Lung (tissue), 12 donors: ENCODE measurements around the gene MGAT3. TPM values are rescaled to one million over a fixed set of nuclear protein-coding genes. Genes with fewer than 3 reads are reported as not detected.

ENCODE experiments used
- ATAC-seq: fragments of 200-7000 bp; cut with Tn5 transposase; one replicate; pipeline ENCODE4 v1.9.1; 2020; ENCODE audit warnings: moderate number of reproducible peaks; ENCODE audit not compliant: insufficient read depth, low FRiP score
- DNase-seq, 3 donors: peaks; one replicate each; pipeline ENCODE4 v3.0.0-alpha.2; 2013 to 2017
- H3K27ac ChIP-seq, 2 donors: one replicate each; pipeline ENCODE4 v1.5.1; 2013; ENCODE audit warnings: mild to moderate bottlenecking in 2 of 2, moderate library complexity in 2 of 2, control low read depth in 1 of 2, inconsistent platforms in 1 of 2, low read depth in 1 of 2, low read length in 1 of 2
- H3K27me3 ChIP-seq, 3 donors: one replicate each; pipeline ENCODE4 v1.5.1; 2013; ENCODE audit warnings: low read length in 2 of 3; ENCODE audit not compliant: control insufficient read depth in 3 of 3, insufficient read depth in 3 of 3
- H3K36me3 ChIP-seq, 4 donors: one replicate each; pipeline ENCODE4 v1.5.1; 2013; ENCODE audit warnings: low read length in 4 of 4, mild to moderate bottlenecking in 1 of 4, moderate library complexity in 1 of 4; ENCODE audit not compliant: control insufficient read depth in 4 of 4, insufficient read depth in 4 of 4
- H3K4me1 ChIP-seq, 5 donors: one replicate each; pipeline ENCODE4 v1.5.1; 2013; ENCODE audit warnings: low read length in 5 of 5, mild to moderate bottlenecking in 2 of 5, moderate library complexity in 1 of 5; ENCODE audit not compliant: control insufficient read depth in 5 of 5, insufficient read depth in 5 of 5
- H3K4me3 ChIP-seq: one replicate; pipeline ENCODE4 v1.5.1; 2013; ENCODE audit warnings: mild to moderate bottlenecking, control low read depth, moderate library complexity
- H3K9ac ChIP-seq, 2 donors: one replicate each; pipeline ENCODE4 v1.5.1; 2013; ENCODE audit warnings: low read length in 2 of 2, control low read depth in 1 of 2; ENCODE audit not compliant: insufficient read depth in 1 of 2
- H3K9me3 ChIP-seq, 4 donors: one replicate each; pipeline ENCODE4 v1.5.1; 2013; ENCODE audit warnings: low read length in 3 of 4, mild to moderate bottlenecking in 1 of 4, moderate library complexity in 1 of 4; ENCODE audit not compliant: control insufficient read depth in 4 of 4, insufficient read depth in 3 of 4
- WGBS, 2 donors: extraction: QIAGEN DNeasy Blood & Tissue Kit; methylation state at CpG; one replicate each; pipeline ENCODE4 v1.1.7; 2013; 5-methylcytosine and 5-hydroxymethylcytosine counted together
- polyA plus RNA-seq, 2 donors: library from polyadenylated mRNA; stranded (reverse); fragments of 200-250 nt; gene quantifications; one replicate each; pipeline ENCODE4 v1.2.1, GENCODE V29; 2013
- total RNA-seq, 2 donors: library from RNA; depleted of rRNA in 1 of 2; stranded (reverse); fragments of >200 nt in 1 of 2; gene quantifications; one replicate each; pipeline ENCODE4 v1.2.1, GENCODE V29; 2014 to 2021
- TF ChIP-seq, protein P1 (sequence below): IDR thresholded peaks from 2 replicates; pipeline ENCODE4 v1.5.1; 2012; ENCODE audit warnings: mild to moderate bottlenecking; ENCODE audit errors: control extremely low read depth, extremely low read depth
- donor health status: control.
- donor health status: control.
- donor health status: Bipolar disorder and iron deficiency.
- donor health status: healthy.
- donor health status: DM: yes; HTN: yes; CAD: no.

MGAT3 gene
- total and polyA plus RNA-seq, 4 donors = 5.6 to 19.4 (median 5.9) TPM

GRCh38 chr22:39467390-39467895 is 10.6 kb downstream of the MGAT3 start:
- TF ChIP-seq, protein P1, sequence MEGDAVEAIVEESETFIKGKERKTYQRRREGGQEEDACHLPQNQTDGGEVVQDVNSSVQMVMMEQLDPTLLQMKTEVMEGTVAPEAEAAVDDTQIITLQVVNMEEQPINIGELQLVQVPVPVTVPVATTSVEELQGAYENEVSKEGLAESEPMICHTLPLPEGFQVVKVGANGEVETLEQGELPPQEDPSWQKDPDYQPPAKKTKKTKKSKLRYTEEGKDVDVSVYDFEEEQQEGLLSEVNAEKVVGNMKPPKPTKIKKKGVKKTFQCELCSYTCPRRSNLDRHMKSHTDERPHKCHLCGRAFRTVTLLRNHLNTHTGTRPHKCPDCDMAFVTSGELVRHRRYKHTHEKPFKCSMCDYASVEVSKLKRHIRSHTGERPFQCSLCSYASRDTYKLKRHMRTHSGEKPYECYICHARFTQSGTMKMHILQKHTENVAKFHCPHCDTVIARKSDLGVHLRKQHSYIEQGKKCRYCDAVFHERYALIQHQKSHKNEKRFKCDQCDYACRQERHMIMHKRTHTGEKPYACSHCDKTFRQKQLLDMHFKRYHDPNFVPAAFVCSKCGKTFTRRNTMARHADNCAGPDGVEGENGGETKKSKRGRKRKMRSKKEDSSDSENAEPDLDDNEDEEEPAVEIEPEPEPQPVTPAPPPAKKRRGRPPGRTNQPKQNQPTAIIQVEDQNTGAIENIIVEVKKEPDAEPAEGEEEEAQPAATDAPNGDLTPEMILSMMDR = no peak
- peak overlapping the region in 1 of 2 donors; percentile 23 for H3K27ac ChIP-seq
- 83 to 92% methylated on average over 17 of the region's 17 CpGs for WGBS, 2 donors
- no peaks in the 10 kb centered on the region for H3K9me3 ChIP-seq
- H3K9ac ChIP-seq = no peak overlapping the region
- peaks cover 0 to 42% (median 28%) of the 10 kb centered on the region in 5 donors for H3K4me1 ChIP-seq
- H3K27me3 ChIP-seq = no peaks in the 10 kb centered on the region
- no peak overlapping the region for H3K4me3 ChIP-seq
- DNase-seq (no peak), ATAC-seq (no peak)
- no peaks in the 10 kb centered on the region for H3K36me3 ChIP-seq

DNA sequence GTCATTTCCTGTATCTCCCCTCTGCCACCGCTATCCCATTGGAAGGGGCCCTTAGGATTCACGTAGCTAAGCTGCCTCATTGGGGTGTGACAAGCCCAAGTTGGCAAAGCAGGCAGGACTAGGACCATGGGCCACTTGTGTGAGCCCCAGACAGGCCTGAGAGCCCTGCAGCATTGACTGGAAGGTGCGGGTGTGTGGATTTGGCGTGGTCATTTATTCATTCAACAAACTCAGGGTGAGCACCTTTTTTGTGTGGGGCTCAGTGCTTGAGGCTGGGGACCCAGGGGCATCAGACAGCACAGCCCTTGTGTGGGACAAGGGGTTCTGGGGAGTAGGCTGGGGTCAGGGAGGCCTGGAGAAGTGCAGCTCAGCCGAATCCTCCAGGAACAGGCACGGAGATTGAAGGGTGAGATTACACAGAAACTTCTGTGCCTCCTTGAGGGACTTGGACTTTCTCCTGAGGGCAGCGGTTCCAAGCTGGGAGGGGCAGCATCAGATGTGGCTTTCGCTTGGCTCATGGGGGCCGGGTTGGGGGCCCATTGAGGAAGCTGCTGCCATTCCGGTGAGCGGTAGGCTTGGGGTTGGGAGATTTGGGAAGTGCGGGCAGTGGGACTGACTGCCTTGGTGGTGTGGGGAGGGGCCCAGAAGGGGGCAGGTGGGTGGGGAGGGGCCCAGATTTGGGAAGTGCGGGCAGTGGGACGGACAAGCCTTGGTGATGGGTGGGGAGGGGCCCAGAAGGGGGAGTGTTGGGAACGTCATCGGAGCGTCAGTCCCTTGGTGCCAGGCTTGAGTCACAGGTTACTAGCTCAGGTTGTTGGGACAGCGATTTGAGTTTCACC is 11.9 kb downstream of the MGAT3 start:
- H3K27me3 ChIP-seq = no peaks in the 10 kb centered on the region
- ATAC-seq = no peak
- H3K27ac ChIP-seq = peak overlapping the region in 1 of 2 donors; percentile 57
- H3K9ac ChIP-seq = no peak overlapping the region
- no peak for DNase-seq
- no peaks in the 10 kb centered on the region for H3K36me3 ChIP-seq
- peaks cover 0 to 44% (median 36%) of the 10 kb centered on the region in 5 donors for H3K4me1 ChIP-seq
- 52 to 74% methylated on average over 18 of the region's 18 CpGs for WGBS, 2 donors
- no peaks in the 10 kb centered on the region for H3K9me3 ChIP-seq
- no peak overlapping the region for H3K4me3 ChIP-seq
- TF ChIP-seq, protein P1 = no peak

- no peak overlapping the region for H3K4me3 ChIP-seq
Observed at GRCh38 chr22:39469326-39469680, 12.5 kb downstream of the MGAT3 start.

More at GRCh38 chr22:39469326-39469680, 12.5 kb downstream of the MGAT3 start:
- H3K36me3 ChIP-seq = no peaks in the 10 kb centered on the region
- TF ChIP-seq, protein P1 = no peak
- no peak for DNase-seq
- H3K9me3 ChIP-seq = no peaks in the 10 kb centered on the region
- WGBS, 2 donors = 71 to 85% methylated on average over 6 of the region's 6 CpGs
- no peak for ATAC-seq
- H3K9ac ChIP-seq = no peak overlapping the region
- H3K4me1 ChIP-seq = peaks cover 0 to 50% (median 36%) of the 10 kb centered on the region in 5 donors
- no peaks in the 10 kb centered on the region for H3K27me3 ChIP-seq
- peak overlapping the region in 1 of 2 donors; percentile 57 for H3K27ac ChIP-seq
